D341Med (cell line): ENCODE results near the gene PCSK1.
"Not testable (repeated sequence)": the region's sequence is repeated elsewhere in the genome, so short reads cannot be mapped to it uniquely, and the experiment has no call there.

Source experiments
- DNase-seq: peaks from one replicate; pipeline ENCODE4 v3.0.0; 2012; ENCODE audit warnings: low spot score

The PCSK1 gene

DNA sequence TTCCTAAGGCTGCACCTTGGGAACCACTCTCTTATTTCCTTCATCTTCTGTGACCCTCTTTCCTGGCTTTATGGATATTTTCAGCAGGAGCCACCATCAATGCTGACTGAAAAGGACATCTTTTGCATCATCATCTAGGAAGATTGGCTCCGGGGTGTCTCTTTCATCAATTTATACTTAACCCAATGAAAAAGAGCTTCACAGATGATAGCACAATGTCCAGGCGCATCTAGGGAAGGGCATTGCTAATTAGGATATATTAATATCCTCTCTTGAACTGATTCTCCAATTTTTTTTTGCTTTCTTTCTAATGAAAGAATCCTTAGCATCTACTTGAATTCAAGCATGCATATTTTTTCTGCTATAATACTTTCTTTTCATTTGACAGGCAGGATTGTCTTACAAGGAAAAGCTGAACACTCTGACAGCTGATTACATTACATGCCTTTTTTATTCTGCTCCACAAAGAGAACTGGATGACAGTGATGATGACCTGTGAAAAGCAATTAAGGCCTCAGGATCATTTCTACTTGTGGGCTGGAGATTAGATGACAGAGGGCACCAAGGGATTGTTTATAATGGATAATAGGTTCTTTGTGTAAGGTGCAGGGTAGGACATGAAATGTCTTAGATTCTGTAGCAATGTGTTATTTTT is 60.2 kb downstream of the PCSK1 start:
- DNase-seq = no peak

DNA sequence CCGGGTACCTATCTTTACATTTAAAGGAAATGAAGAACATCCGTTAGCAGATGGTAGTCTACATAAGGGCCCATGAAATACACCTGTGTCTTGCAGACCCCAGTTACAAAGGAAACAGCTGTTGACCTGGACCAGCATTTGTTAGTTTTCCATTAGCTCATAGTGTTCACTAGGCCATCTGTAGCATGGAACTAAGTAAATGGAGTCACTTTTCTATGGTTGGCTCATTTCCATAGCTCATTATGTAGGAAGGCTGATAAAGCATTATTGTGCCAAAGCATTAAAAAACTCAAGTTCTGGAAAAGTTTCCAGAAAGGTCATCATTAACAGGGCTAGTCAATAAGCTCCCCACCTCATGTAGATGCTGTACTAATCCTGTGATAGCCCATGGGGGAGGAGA is 62.1 kb downstream of the PCSK1 start:
- no peak for DNase-seq

- DNase-seq = not testable (repeated sequence)
Observed at GRCh38 chr5:96367337-96367736, 65.7 kb downstream of the PCSK1 start.

- DNase-seq = no peak
Observed at GRCh38 chr5:96354237-96354636, 78.8 kb downstream of the PCSK1 start.

GRCh38 chr5:96353220-96353619 is 79.8 kb downstream of the PCSK1 start:
- no peak for DNase-seq

DNA sequence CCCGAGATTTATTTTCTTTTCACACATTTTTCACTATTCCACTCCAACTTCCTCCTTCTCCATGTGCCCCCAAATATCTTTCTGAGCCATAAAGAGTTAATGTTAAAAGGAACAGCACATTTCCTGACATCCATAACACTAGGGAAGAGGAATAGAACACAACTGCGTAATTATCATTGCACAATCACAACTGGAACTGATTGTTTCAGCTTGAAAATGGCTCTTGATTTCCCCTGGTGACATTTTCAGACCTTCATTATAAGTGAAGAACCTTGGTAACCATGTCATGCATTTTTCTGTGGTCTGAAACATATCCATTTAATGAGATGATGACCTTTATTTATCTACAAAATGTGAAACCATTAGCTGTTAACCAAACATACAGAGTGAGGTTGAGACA is 82.4 kb downstream of the PCSK1 start:
- no peak for DNase-seq

- no peak for DNase-seq
Observed at GRCh38 chr5:96348536-96348935, 84.5 kb downstream of the PCSK1 start.

DNA sequence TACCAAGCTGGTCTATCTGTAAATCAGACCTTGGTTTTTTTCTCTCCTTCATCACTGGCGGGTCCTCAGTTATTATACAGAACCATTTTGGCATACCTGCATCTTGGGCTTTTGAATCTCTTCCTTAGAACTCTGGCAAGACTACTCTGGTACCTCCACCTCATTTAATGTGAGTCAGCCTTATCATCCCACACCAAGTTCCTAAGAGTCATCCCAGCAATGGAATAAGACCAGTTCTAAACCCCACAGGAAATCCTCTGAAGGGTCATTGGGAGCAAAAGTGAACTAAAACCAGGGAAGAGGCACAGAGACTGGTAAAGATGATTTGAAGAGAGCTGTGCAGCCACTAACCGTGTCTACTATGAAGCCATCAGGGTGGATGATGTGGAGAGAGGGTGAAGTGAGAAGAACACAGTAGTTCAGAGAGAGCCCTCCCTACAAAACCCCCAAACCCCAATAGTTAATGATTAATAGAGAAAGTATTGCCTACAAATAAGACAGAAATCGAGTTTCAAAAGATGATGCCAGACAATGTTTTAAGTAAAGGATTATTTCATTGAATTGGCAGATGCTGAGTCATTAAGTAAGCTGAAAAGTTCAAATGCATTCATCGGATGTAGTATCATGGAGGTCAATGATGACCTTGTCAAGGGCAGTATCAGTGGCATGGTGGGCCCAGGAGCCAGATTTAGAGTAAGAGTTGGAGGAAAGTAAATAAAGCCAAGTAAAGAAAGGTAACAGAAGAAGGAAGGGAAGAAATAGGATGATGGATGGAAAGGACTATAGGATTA is 85.4 kb downstream of the PCSK1 start:
- no peak for DNase-seq

DNA sequence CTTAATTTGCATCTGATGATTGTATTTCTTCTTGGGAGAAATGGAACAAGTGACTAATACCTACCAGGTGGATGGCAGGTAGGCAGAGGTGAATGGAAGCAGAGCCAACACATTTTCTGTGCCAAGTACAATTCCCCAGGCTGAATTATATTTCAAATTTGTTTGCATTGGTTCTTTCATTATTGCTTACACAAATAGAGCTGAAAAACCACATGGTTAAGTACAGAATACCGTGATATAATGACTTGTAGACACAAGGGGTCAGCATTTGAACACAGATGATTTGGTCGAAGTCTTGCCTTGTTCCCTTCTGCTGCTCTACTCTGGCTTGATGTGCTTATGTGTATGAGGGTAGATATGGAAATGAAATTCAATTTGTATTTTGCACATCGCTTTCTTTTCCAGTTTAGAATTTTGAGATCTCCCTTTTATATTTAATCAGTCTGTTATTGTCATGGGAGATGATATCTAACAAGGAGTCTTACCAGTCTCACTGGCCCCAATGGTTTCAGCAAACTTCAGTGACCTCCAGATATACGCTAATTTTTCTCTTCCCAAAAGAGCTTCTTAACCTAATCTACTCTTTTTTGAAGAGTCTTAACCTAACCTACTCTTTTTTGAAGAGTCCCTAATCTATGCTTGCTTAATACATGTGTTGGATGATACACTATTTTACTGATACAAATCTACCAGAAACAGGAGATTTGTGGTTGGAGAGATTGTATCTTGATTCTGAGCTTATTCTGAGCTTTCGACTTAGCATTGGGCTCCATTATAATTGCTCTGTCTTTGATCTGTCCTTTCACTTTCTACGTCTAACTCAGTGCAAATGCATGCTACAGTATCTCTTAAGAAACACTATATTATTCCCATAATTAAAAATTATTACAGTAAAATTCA is 88.1 kb downstream of the PCSK1 start:
- peak; percentile 53 for DNase-seq

GRCh38 chr5:96343094-96343493 is 90.0 kb downstream of the PCSK1 start:
- no peak for DNase-seq

DNA sequence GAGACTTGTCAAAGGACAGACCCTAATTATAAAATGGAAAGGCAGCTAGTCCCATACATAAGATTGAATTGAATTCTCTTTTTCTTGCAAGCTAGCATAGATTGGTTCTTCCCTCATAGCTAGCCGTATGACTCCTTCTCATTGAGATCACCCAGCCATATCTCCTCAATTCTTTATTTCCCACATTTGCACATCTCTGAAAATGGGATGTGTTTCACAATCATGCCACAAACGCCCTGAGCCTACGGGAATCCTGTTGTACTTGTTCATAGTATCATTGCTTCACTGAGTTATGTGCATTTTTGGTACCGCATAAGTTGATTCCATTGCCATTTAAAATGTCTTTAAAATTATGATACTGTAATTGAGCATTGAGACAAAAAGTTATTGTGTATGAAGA is 90.5 kb downstream of the PCSK1 start:
- DNase-seq = no peak
